ENCODE results near the gene MDFIC2. TPM values are rescaled to one million over a fixed set of nuclear protein-coding genes. Genes with fewer than 3 reads are reported as not detected.

Gene MDFIC2
- total and polyA plus RNA-seq, 4 donors, result not detected

DNA sequence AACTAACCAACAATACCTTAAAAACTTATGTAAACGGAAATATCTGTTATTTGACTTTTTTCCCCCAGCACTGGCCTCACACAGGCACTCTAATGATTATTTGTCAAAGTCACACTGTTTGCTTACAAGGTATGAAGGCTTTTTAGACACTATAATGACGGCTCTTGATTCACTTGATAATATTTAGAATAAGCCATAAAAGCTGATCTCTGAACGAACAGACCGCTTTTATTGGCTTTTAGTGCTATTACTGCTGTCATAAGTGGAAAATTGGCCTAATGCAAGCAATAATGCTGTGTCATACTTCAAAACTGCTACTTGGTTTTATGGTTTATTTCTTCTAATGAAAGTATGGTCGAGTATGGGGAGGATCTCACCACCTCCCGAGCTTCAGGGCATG is 35.1 kb downstream of the MDFIC2 start:
- 77% methylated on average over 6 of the region's 6 CpGs for WGBS
- H3K27ac ChIP-seq (ENCODE audit: low read depth in 1 of 2, low read length in 2 of 2), result no peak overlapping the region
- no peaks in the 10 kb centered on the region for H3K36me3 ChIP-seq (ENCODE audit: control insufficient read depth in 4 of 4, insufficient read depth in 3 of 4, low read depth in 1 of 4, low read length in 3 of 4)
- H3K4me1 ChIP-seq (ENCODE audit: control insufficient read depth in 4 of 4, insufficient read depth in 4 of 4, low read length in 3 of 4), result no peaks in the 10 kb centered on the region
- TF ChIP-seq, protein P1, sequence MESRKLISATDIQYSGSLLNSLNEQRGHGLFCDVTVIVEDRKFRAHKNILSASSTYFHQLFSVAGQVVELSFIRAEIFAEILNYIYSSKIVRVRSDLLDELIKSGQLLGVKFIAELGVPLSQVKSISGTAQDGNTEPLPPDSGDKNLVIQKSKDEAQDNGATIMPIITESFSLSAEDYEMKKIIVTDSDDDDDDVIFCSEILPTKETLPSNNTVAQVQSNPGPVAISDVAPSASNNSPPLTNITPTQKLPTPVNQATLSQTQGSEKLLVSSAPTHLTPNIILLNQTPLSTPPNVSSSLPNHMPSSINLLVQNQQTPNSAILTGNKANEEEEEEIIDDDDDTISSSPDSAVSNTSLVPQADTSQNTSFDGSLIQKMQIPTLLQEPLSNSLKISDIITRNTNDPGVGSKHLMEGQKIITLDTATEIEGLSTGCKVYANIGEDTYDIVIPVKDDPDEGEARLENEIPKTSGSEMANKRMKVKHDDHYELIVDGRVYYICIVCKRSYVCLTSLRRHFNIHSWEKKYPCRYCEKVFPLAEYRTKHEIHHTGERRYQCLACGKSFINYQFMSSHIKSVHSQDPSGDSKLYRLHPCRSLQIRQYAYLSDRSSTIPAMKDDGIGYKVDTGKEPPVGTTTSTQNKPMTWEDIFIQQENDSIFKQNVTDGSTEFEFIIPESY (IDR thresholded peaks at IDR 0.05), result no peak
- TF ChIP-seq TAF1 (conservative IDR thresholded peaks at IDR 0.05) (no peak), SP1 (IDR thresholded peaks at IDR 0.05) (no peak), FOXA2 (IDR thresholded peaks at IDR 0.05) (no peak), GABPA (IDR thresholded peaks at IDR 0.05 in 1 of 2, conservative IDR thresholded peaks at IDR 0.05 in 1 of 2) (no peak), NR2F2 (IDR thresholded peaks at IDR 0.05) (no peak), RXRA (IDR thresholded peaks at IDR 0.05) (no peak), YY1 (IDR thresholded peaks at IDR 0.05) (no peak), HNF4A (conservative IDR thresholded peaks at IDR 0.05) (no peak), JUND (IDR thresholded peaks at IDR 0.05) (no peak), RAD21 (IDR thresholded peaks at IDR 0.05) (no peak)
- TF ChIP-seq, protein P2, sequence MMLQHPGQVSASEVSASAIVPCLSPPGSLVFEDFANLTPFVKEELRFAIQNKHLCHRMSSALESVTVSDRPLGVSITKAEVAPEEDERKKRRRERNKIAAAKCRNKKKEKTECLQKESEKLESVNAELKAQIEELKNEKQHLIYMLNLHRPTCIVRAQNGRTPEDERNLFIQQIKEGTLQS (IDR thresholded peaks at IDR 0.05), result no peak
- TF ChIP-seq, protein P3, sequence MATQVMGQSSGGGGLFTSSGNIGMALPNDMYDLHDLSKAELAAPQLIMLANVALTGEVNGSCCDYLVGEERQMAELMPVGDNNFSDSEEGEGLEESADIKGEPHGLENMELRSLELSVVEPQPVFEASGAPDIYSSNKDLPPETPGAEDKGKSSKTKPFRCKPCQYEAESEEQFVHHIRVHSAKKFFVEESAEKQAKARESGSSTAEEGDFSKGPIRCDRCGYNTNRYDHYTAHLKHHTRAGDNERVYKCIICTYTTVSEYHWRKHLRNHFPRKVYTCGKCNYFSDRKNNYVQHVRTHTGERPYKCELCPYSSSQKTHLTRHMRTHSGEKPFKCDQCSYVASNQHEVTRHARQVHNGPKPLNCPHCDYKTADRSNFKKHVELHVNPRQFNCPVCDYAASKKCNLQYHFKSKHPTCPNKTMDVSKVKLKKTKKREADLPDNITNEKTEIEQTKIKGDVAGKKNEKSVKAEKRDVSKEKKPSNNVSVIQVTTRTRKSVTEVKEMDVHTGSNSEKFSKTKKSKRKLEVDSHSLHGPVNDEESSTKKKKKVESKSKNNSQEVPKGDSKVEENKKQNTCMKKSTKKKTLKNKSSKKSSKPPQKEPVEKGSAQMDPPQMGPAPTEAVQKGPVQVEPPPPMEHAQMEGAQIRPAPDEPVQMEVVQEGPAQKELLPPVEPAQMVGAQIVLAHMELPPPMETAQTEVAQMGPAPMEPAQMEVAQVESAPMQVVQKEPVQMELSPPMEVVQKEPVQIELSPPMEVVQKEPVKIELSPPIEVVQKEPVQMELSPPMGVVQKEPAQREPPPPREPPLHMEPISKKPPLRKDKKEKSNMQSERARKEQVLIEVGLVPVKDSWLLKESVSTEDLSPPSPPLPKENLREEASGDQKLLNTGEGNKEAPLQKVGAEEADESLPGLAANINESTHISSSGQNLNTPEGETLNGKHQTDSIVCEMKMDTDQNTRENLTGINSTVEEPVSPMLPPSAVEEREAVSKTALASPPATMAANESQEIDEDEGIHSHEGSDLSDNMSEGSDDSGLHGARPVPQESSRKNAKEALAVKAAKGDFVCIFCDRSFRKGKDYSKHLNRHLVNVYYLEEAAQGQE (IDR thresholded peaks at IDR 0.05), result no peak
- TF ChIP-seq, protein P4, sequence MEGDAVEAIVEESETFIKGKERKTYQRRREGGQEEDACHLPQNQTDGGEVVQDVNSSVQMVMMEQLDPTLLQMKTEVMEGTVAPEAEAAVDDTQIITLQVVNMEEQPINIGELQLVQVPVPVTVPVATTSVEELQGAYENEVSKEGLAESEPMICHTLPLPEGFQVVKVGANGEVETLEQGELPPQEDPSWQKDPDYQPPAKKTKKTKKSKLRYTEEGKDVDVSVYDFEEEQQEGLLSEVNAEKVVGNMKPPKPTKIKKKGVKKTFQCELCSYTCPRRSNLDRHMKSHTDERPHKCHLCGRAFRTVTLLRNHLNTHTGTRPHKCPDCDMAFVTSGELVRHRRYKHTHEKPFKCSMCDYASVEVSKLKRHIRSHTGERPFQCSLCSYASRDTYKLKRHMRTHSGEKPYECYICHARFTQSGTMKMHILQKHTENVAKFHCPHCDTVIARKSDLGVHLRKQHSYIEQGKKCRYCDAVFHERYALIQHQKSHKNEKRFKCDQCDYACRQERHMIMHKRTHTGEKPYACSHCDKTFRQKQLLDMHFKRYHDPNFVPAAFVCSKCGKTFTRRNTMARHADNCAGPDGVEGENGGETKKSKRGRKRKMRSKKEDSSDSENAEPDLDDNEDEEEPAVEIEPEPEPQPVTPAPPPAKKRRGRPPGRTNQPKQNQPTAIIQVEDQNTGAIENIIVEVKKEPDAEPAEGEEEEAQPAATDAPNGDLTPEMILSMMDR (IDR thresholded peaks at IDR 0.05; ENCODE audit: low read depth, low read length, missing input control), result no peak
- H3K4me3 ChIP-seq (ENCODE audit: low read depth in 1 of 3, low read length in 3 of 3), result no peak overlapping the region
- no peak overlapping the region for H3K9ac ChIP-seq (ENCODE audit: low read depth in 1 of 2, low read length in 2 of 2)
- no peaks in the 10 kb centered on the region for H3K9me3 ChIP-seq (ENCODE audit: control insufficient read depth in 4 of 4, low read length in 3 of 4)
- no peaks in the 10 kb centered on the region for H3K27me3 ChIP-seq (ENCODE audit: control insufficient read depth in 4 of 4, insufficient read depth in 4 of 4, low read length in 3 of 4)
- no peak for DNase-seq (ENCODE audit: low spot score)

DNA sequence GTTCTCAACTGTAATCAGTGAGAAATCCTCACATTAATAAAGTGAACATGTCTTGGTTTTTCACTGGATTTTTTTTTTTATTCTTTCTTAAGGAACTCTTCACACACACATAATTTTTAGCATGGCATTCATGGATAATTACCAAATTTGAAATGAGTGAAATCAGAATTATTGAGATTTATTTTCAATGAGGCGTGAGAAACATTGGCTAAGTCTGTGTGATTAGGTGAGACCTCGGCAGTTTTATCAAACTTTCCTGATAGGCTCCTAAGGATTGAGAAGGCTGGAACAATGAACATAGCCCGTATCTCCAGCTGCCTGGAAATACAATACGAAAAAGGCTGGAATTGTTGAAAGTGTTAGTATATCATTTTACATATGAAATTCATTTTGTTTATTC is 35.5 kb downstream of the MDFIC2 start:
- no peaks in the 10 kb centered on the region for H3K9me3 ChIP-seq (ENCODE audit: control insufficient read depth in 4 of 4, low read length in 3 of 4)
- H3K4me1 ChIP-seq (ENCODE audit: control insufficient read depth in 4 of 4, insufficient read depth in 4 of 4, low read length in 3 of 4), result no peaks in the 10 kb centered on the region
- no peaks in the 10 kb centered on the region for H3K36me3 ChIP-seq (ENCODE audit: control insufficient read depth in 4 of 4, insufficient read depth in 3 of 4, low read depth in 1 of 4, low read length in 3 of 4)
- H3K4me3 ChIP-seq (ENCODE audit: low read depth in 1 of 3, low read length in 3 of 3), result no peak overlapping the region
- no peak overlapping the region for H3K27ac ChIP-seq (ENCODE audit: low read depth in 1 of 2, low read length in 2 of 2)
- no peaks in the 10 kb centered on the region for H3K27me3 ChIP-seq (ENCODE audit: control insufficient read depth in 4 of 4, insufficient read depth in 4 of 4, low read length in 3 of 4)
- WGBS, result 72% methylated on average over 4 of the region's 4 CpGs
- H3K9ac ChIP-seq (ENCODE audit: low read depth in 1 of 2, low read length in 2 of 2), result no peak overlapping the region
- no peak for DNase-seq (ENCODE audit: low spot score)
- no peak for TF ChIP-seq YY1 (IDR thresholded peaks at IDR 0.05)
- TF ChIP-seq RXRA (IDR thresholded peaks at IDR 0.05), result no peak
- no peak for TF ChIP-seq GABPA (IDR thresholded peaks at IDR 0.05 in 1 of 2, conservative IDR thresholded peaks at IDR 0.05 in 1 of 2)
- TF ChIP-seq, protein P3 (IDR thresholded peaks at IDR 0.05), result no peak
- TF ChIP-seq, protein P4 (IDR thresholded peaks at IDR 0.05; ENCODE audit: low read depth, low read length, missing input control), result no peak
- TF ChIP-seq RAD21 (IDR thresholded peaks at IDR 0.05), result no peak
- no peak for TF ChIP-seq HNF4G (IDR thresholded peaks at IDR 0.05)
- no peak for TF ChIP-seq JUND (IDR thresholded peaks at IDR 0.05)
- TF ChIP-seq, protein P1 (IDR thresholded peaks at IDR 0.05), result no peak
- no peak for TF ChIP-seq FOXA2 (IDR thresholded peaks at IDR 0.05)
